Neural cell (in vitro differentiated cells): ENCODE data around the gene UBE2E3. TPM values are rescaled to one million over a fixed set of nuclear protein-coding genes. Genes with fewer than 3 reads are reported as not detected.

Experiments
- H2AFZ ChIP-seq: fragments of 200-600, 300-800 bp; sonication (generic), shearing (Covaris generic); 2 replicates; pipeline ENCODE4 v1.6.0; 2014; ENCODE audit warnings: low read depth, mild to moderate bottlenecking, antibody characterized with exemption, low read length, moderate library complexity
- H3F3A ChIP-seq: fragments of 200-600 bp; shearing (Covaris generic); 2 replicates; pipeline ENCODE4 v1.6.1; 2016; ENCODE audit warnings: mild to moderate bottlenecking, moderate library complexity, mixed read lengths, antibody characterized with exemption, low read length; ENCODE audit not compliant: insufficient read depth, poor library complexity, severe bottlenecking
- H3K27ac ChIP-seq: fragments of 200-600, 300-800 bp; sonication (generic), shearing (Covaris generic); 2 replicates; pipeline ENCODE4 v1.5.1; 2014; ENCODE audit warnings: mild to moderate bottlenecking, low read length, moderate library complexity
- H3K27me3 ChIP-seq: fragments of 300-800, 200-600 bp; sonication (generic), shearing (Covaris generic); 2 replicates; pipeline ENCODE4 v1.6.0; 2014; ENCODE audit warnings: mild to moderate bottlenecking, low read depth, low read length, moderate library complexity; ENCODE audit not compliant: insufficient read depth
- H3K36me3 ChIP-seq: fragments of 300-800, 200-600 bp; sonication (generic), shearing (Covaris generic); 2 replicates; pipeline ENCODE4 v1.5.1; 2014; ENCODE audit warnings: mild to moderate bottlenecking, antibody characterized with exemption, low read length, moderate library complexity; ENCODE audit not compliant: insufficient read depth
- H3K4me2 ChIP-seq: fragments of 300-800, 200-600 bp; sonication (generic), shearing (Covaris generic); 2 replicates; pipeline ENCODE4 v1.6.0; 2014; ENCODE audit warnings: mild to moderate bottlenecking, low read length
- H3K4me3 ChIP-seq: fragments of 300-800, 200-600 bp; sonication (generic), shearing (Covaris generic); 2 replicates; pipeline ENCODE4 v1.5.1; 2014; ENCODE audit warnings: mild to moderate bottlenecking, low read length, moderate library complexity
- H3K79me2 ChIP-seq: fragments of 200-600 bp; shearing (Covaris generic); replicated peaks from 2 replicates; pipeline ENCODE4 v1.6.0; 2014; ENCODE audit warnings: mild to moderate bottlenecking, low read length, moderate library complexity; ENCODE audit not compliant: insufficient read depth
- H3K9ac ChIP-seq: fragments of 300-800, 200-600 bp; sonication (generic), shearing (Covaris generic); 2 replicates; pipeline ENCODE4 v1.6.1; 2016; ENCODE audit warnings: mild to moderate bottlenecking, low read length, mixed read lengths
- H3K9me2 ChIP-seq: fragments of 200-600 bp; shearing (Covaris generic); 2 replicates; pipeline ENCODE4 v1.6.1; 2016; ENCODE audit warnings: mild to moderate bottlenecking, low read length, mixed read lengths; ENCODE audit not compliant: insufficient read depth
- H3K9me3 ChIP-seq: fragments of 200-600, 300-800 bp; sonication (generic), shearing (Covaris generic); 2 replicates; pipeline ENCODE4 v1.6.1; 2016; ENCODE audit warnings: mild to moderate bottlenecking, mixed run types, low read length, moderate library complexity, mixed read lengths
- H4K20me1 ChIP-seq: fragments of 200-600 bp; shearing (Covaris generic); 2 replicates; pipeline ENCODE4 v1.6.1; 2016; ENCODE audit warnings: mild to moderate bottlenecking, mixed run types; ENCODE audit not compliant: insufficient read depth
- EP300 ChIP-seq: fragments of 450-650 bp; conservative IDR thresholded peaks from 2 replicates; pipeline ENCODE4 v1.6.1; 2014; ENCODE audit warnings: antibody characterized with exemption, mild to moderate bottlenecking, moderate library complexity; ENCODE audit not compliant: poor library complexity, severe bottlenecking
- EZH2 ChIP-seq: fragments of 200-600, 300-800 bp; shearing (Covaris generic), sonication (generic); IDR thresholded peaks from 2 replicates; pipeline ENCODE4 v1.6.1; 2014; ENCODE audit warnings: antibody characterized with exemption, low read length, borderline replicate concordance, mild to moderate bottlenecking; ENCODE audit not compliant: insufficient read depth, poor library complexity, severe bottlenecking
- MXI1 ChIP-seq: fragments of 450-650 bp; conservative IDR thresholded peaks from 2 replicates; pipeline ENCODE4 v1.6.1; 2014; ENCODE audit warnings: antibody characterized with exemption, mild to moderate bottlenecking; ENCODE audit not compliant: poor library complexity, severe bottlenecking
- POLR2AphosphoS5 ChIP-seq: IDR thresholded peaks from 2 replicates; pipeline ENCODE4 v1.6.1; 2012
- RAD21 ChIP-seq: fragments of 450-650 bp; conservative IDR thresholded peaks from 2 replicates; pipeline ENCODE4 v1.6.1; 2014; ENCODE audit warnings: antibody characterized with exemption, mild to moderate bottlenecking, moderate library complexity
- SMC3 ChIP-seq: fragments of 450-650 bp; conservative IDR thresholded peaks from 2 replicates; pipeline ENCODE4 v1.6.1; 2014; ENCODE audit warnings: antibody characterized with exemption, mild to moderate bottlenecking, moderate library complexity; ENCODE audit not compliant: poor library complexity
- TAF1 ChIP-seq: IDR thresholded peaks from 2 replicates; pipeline ENCODE4 v1.6.1; 2012; ENCODE audit warnings: low read depth
- polyA plus RNA-seq: library from polyadenylated mRNA; depleted of rRNA; stranded (reverse); fragments of >200 nt; gene quantifications from 2 replicates; pipeline ENCODE4 v1.2.3, GENCODE V29; 2014
- TF ChIP-seq, protein P1 (sequence below): fragments of 450-650 bp; IDR thresholded peaks from 2 replicates; pipeline ENCODE4 v1.5.1; 2014; ENCODE audit warnings: antibody characterized with exemption, mild to moderate bottlenecking, moderate library complexity; ENCODE audit not compliant: poor library complexity, severe bottlenecking
- TF ChIP-seq, protein P2 (sequence below): IDR thresholded peaks from 2 replicates; pipeline ENCODE4 v1.6.1; 2012; ENCODE audit warnings: borderline replicate concordance

The UBE2E3 gene
- polyA plus RNA-seq, 1 donor from 2014 or later: 337 TPM

DNA sequence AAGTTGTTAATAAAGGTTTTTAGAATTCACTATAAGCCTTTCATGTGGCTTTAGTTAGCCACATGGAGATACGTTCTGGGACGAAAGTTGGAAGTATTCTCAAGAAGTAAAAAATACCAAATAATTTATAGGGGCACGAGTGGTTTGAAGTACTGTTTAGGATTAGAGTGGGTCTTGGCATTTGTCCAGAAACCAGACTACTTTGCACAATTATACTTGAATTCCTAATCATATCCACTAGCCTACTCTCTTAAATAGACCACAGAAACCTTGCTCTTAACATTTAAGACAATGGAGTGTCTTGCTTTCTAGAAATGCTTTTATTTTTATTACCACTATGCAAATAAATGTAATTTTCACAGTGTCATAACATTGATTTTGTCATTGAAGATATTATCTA lies 44.6 kb downstream of the UBE2E3 start:
- no peaks in the 10 kb centered on the region for H3F3A ChIP-seq
- no peak overlapping the region for H3K4me3 ChIP-seq
- no peaks in the 10 kb centered on the region for H3K9me2 ChIP-seq
- no peaks in the 10 kb centered on the region for H3K9me3 ChIP-seq
- TF ChIP-seq POLR2AphosphoS5: no peak
- no peak for TF ChIP-seq EZH2
- TF ChIP-seq RAD21: no peak
- no peak for TF ChIP-seq EP300
- TF ChIP-seq TAF1: no peak
- TF ChIP-seq, protein P1, sequence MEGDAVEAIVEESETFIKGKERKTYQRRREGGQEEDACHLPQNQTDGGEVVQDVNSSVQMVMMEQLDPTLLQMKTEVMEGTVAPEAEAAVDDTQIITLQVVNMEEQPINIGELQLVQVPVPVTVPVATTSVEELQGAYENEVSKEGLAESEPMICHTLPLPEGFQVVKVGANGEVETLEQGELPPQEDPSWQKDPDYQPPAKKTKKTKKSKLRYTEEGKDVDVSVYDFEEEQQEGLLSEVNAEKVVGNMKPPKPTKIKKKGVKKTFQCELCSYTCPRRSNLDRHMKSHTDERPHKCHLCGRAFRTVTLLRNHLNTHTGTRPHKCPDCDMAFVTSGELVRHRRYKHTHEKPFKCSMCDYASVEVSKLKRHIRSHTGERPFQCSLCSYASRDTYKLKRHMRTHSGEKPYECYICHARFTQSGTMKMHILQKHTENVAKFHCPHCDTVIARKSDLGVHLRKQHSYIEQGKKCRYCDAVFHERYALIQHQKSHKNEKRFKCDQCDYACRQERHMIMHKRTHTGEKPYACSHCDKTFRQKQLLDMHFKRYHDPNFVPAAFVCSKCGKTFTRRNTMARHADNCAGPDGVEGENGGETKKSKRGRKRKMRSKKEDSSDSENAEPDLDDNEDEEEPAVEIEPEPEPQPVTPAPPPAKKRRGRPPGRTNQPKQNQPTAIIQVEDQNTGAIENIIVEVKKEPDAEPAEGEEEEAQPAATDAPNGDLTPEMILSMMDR: no peak
- no peak for TF ChIP-seq MXI1
- TF ChIP-seq, protein P2, sequence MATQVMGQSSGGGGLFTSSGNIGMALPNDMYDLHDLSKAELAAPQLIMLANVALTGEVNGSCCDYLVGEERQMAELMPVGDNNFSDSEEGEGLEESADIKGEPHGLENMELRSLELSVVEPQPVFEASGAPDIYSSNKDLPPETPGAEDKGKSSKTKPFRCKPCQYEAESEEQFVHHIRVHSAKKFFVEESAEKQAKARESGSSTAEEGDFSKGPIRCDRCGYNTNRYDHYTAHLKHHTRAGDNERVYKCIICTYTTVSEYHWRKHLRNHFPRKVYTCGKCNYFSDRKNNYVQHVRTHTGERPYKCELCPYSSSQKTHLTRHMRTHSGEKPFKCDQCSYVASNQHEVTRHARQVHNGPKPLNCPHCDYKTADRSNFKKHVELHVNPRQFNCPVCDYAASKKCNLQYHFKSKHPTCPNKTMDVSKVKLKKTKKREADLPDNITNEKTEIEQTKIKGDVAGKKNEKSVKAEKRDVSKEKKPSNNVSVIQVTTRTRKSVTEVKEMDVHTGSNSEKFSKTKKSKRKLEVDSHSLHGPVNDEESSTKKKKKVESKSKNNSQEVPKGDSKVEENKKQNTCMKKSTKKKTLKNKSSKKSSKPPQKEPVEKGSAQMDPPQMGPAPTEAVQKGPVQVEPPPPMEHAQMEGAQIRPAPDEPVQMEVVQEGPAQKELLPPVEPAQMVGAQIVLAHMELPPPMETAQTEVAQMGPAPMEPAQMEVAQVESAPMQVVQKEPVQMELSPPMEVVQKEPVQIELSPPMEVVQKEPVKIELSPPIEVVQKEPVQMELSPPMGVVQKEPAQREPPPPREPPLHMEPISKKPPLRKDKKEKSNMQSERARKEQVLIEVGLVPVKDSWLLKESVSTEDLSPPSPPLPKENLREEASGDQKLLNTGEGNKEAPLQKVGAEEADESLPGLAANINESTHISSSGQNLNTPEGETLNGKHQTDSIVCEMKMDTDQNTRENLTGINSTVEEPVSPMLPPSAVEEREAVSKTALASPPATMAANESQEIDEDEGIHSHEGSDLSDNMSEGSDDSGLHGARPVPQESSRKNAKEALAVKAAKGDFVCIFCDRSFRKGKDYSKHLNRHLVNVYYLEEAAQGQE: no peak
- no peak for TF ChIP-seq SMC3
- no peaks in the 10 kb centered on the region for H3K27me3 ChIP-seq
- no peak overlapping the region for H3K27ac ChIP-seq
- peaks cover 65% of the 10 kb centered on the region for H3K79me2 ChIP-seq
- no peak overlapping the region for H3K4me2 ChIP-seq
- H3K9ac ChIP-seq: no peak overlapping the region
- no peak overlapping the region for H2AFZ ChIP-seq
- H4K20me1 ChIP-seq: no peaks in the 10 kb centered on the region
- H3K36me3 ChIP-seq: no peaks in the 10 kb centered on the region

DNA sequence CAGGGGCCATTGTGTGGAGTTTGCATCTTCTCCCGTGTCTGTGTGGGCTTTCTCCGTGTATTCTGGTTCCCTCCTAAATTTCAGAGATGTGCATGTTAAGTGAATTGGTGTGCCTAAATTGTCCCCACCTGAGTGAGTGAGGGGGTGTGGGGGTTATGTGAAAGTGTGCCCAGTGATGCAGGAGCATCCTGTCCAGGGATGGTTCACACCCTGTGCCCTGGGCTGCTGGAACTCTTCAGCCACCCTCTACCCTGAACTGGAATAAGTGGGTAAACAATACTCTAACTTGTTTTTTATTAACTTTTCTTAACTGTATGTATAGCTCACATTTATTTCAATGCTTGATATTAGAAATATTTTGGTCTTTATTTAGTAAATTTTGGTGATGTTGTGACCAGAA lies 56.0 kb downstream of the UBE2E3 start:
- Histone ChIP-seq H3K27ac (no peak overlapping the region), H3F3A (no peaks in the 10 kb centered on the region), H3K9me3 (no peaks in the 10 kb centered on the region), H3K4me2 (no peak overlapping the region), H4K20me1 (no peaks in the 10 kb centered on the region), H3K79me2 (peaks cover 48% of the 10 kb centered on the region), H3K27me3 (no peaks in the 10 kb centered on the region), H3K4me3 (no peak overlapping the region), H3K36me3 (no peaks in the 10 kb centered on the region), H2AFZ (no peak overlapping the region), H3K9me2 (no peaks in the 10 kb centered on the region), H3K9ac (no peak overlapping the region)
- TF ChIP-seq SMC3 (no peak), POLR2AphosphoS5 (no peak), MXI1 (no peak), RAD21 (no peak), EZH2 (no peak), TAF1 (no peak), EP300 (no peak)
- TF ChIP-seq, protein P1: no peak
- TF ChIP-seq, protein P2: no peak
